ENCODE data around the gene FHIP1A.

Gene FHIP1A

DNA sequence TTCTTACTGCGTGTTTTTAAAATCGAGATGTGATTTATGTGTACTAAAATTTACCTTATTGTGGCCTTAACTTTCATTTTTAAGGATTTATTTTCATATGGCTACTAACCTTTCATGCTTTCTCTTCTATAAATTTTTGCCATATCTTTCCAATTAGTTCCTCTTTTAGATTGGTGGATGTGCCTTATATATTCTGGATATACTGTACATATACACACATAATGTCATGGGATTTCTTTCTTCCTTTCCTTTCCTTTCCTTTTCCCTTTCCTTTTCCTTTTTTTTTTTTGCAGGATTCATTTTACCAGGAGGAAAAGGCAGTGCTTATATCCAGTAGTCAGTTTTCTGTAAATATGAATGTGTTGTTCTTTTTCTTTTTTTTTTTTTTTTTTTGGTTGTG, 37.2 kb downstream of the FHIP1A start:
- no peak for TF ChIP-seq CTCF (IDR thresholded peaks at IDR 0.05; ENCODE audit: insufficient read depth, low read depth, low read length, missing control alignments)
- no peak overlapping the region for H3K4me3 ChIP-seq (ENCODE audit: low read depth, low read length)
- DNase-seq (ENCODE audit: low read depth): no peak

GRCh38 chr4:151454513-151454912, 45.5 kb downstream of the FHIP1A start:
- H3K4me3 ChIP-seq (ENCODE audit: low read depth, low read length): no peak overlapping the region
- no peak for DNase-seq (ENCODE audit: low read depth)
- TF ChIP-seq CTCF (IDR thresholded peaks at IDR 0.05; ENCODE audit: insufficient read depth, low read depth, low read length, missing control alignments): no peak

- no peak for DNase-seq (ENCODE audit: low read depth)
- no peak for TF ChIP-seq CTCF (IDR thresholded peaks at IDR 0.05; ENCODE audit: insufficient read depth, low read depth, low read length, missing control alignments)
- H3K4me3 ChIP-seq (ENCODE audit: low read depth, low read length): no peak overlapping the region
Observed at GRCh38 chr4:151455212-151455611, 46.2 kb downstream of the FHIP1A start.

GRCh38 chr4:151458148-151458547, 49.2 kb downstream of the FHIP1A start:
- DNase-seq (ENCODE audit: low read depth): no peak
- TF ChIP-seq CTCF (IDR thresholded peaks at IDR 0.05; ENCODE audit: insufficient read depth, low read depth, low read length, missing control alignments): no peak
- H3K4me3 ChIP-seq (ENCODE audit: low read depth, low read length): no peak overlapping the region
